ENCODE measurements around the gene WDR37.

Gene WDR37

GRCh38 chr10:1086787-1087186, 30.6 kb downstream of the WDR37 start:
- no peak overlapping the region for H2AFZ ChIP-seq (ENCODE audit: low read depth)
- no peak for TF ChIP-seq CTCF (conservative IDR thresholded peaks at IDR 0.05; ENCODE audit: low read depth, low read length)
- no peak overlapping the region for H3K27ac ChIP-seq
- no peaks in the 10 kb centered on the region for H3K4me1 ChIP-seq (ENCODE audit: low read depth, poor library complexity, severe bottlenecking)
- no peaks in the 10 kb centered on the region for H3K79me2 ChIP-seq (ENCODE audit: insufficient read depth, low read depth)
- peaks cover 15% of the 10 kb centered on the region; the same call in 1 of the 2 replicates for H3K36me3 ChIP-seq (ENCODE audit: insufficient read depth)
- no peak overlapping the region for H3K4me2 ChIP-seq
- no peak overlapping the region for H3K9ac ChIP-seq
- H3K4me3 ChIP-seq (IDR thresholded peaks at IDR 0.05; ENCODE audit: insufficient read depth, low read depth, low read length), result no peak overlapping the region
- H4K20me1 ChIP-seq (ENCODE audit: insufficient read depth), result no peaks in the 10 kb centered on the region
- H3K27me3 ChIP-seq (ENCODE audit: insufficient read depth, low read depth), result no peaks in the 10 kb centered on the region

GRCh38 chr10:1089017-1089689, 33.0 kb downstream of the WDR37 start:
- Histone ChIP-seq H3K36me3 (ENCODE audit: insufficient read depth) (peaks cover 15% of the 10 kb centered on the region; the same call in 1 of the 2 replicates), H3K27me3 (ENCODE audit: insufficient read depth, low read depth) (no peaks in the 10 kb centered on the region)

GRCh38 chr10:1090696-1091095, 34.5 kb downstream of the WDR37 start:
- Histone ChIP-seq H3K79me2 (ENCODE audit: insufficient read depth, low read depth) (no peaks in the 10 kb centered on the region), H3K36me3 (ENCODE audit: insufficient read depth) (peaks cover 15% of the 10 kb centered on the region; the same call in 1 of the 2 replicates), H4K20me1 (ENCODE audit: insufficient read depth) (no peaks in the 10 kb centered on the region), H3K4me2 (no peak overlapping the region), H3K9ac (no peak overlapping the region), H3K4me1 (ENCODE audit: low read depth, poor library complexity, severe bottlenecking) (no peaks in the 10 kb centered on the region), H3K27me3 (ENCODE audit: insufficient read depth, low read depth) (no peaks in the 10 kb centered on the region), H3K4me3 (IDR thresholded peaks at IDR 0.05; ENCODE audit: insufficient read depth, low read depth, low read length) (no peak overlapping the region), H2AFZ (ENCODE audit: low read depth) (no peak overlapping the region), H3K27ac (no peak overlapping the region)
- no peak for TF ChIP-seq CTCF (conservative IDR thresholded peaks at IDR 0.05; ENCODE audit: low read depth, low read length)

More at GRCh38 chr10:1089017-1089689, 33.0 kb downstream of the WDR37 start:
- no peak for TF ChIP-seq CTCF (conservative IDR thresholded peaks at IDR 0.05; ENCODE audit: low read depth, low read length)
- H4K20me1 ChIP-seq (ENCODE audit: insufficient read depth), result no peaks in the 10 kb centered on the region
- no peaks in the 10 kb centered on the region for H3K4me1 ChIP-seq (ENCODE audit: low read depth, poor library complexity, severe bottlenecking)
- no peak overlapping the region for H3K27ac ChIP-seq
- no peak overlapping the region for H3K9ac ChIP-seq
- H3K4me3 ChIP-seq (IDR thresholded peaks at IDR 0.05; ENCODE audit: insufficient read depth, low read depth, low read length), result no peak overlapping the region
- H3K4me2 ChIP-seq, result no peak overlapping the region
- H3K79me2 ChIP-seq (ENCODE audit: insufficient read depth, low read depth), result no peaks in the 10 kb centered on the region
- no peak overlapping the region for H2AFZ ChIP-seq (ENCODE audit: low read depth)

- no peak overlapping the region for H3K9ac ChIP-seq
- H3K27me3 ChIP-seq (ENCODE audit: insufficient read depth, low read depth), result no peaks in the 10 kb centered on the region
- no peak overlapping the region for H3K4me3 ChIP-seq (IDR thresholded peaks at IDR 0.05; ENCODE audit: insufficient read depth, low read depth, low read length)
- H3K27ac ChIP-seq, result no peak overlapping the region
- H3K79me2 ChIP-seq (ENCODE audit: insufficient read depth, low read depth), result no peaks in the 10 kb centered on the region
- H3K4me1 ChIP-seq (ENCODE audit: low read depth, poor library complexity, severe bottlenecking), result no peaks in the 10 kb centered on the region
- no peak overlapping the region for H2AFZ ChIP-seq (ENCODE audit: low read depth)
- peaks cover 10% of the 10 kb centered on the region; the same call in 1 of the 2 replicates for H3K36me3 ChIP-seq (ENCODE audit: insufficient read depth)
- H4K20me1 ChIP-seq (ENCODE audit: insufficient read depth), result no peaks in the 10 kb centered on the region
- no peak overlapping the region for H3K4me2 ChIP-seq
- no peak for TF ChIP-seq CTCF (conservative IDR thresholded peaks at IDR 0.05; ENCODE audit: low read depth, low read length)
These were observed 37.5 kb downstream of the WDR37 start for GRCh38 chr10:1093696-1094095.
